B cell (primary cell): ENCODE results near the gene SYTL2. TPM values are rescaled to one million over a fixed set of nuclear protein-coding genes. Genes with fewer than 3 reads are reported as not detected.

ENCODE experiments used
- ATAC-seq: fragments of 200-7000 bp; cut with Tn5 transposase; one replicate; pipeline ENCODE4 v1.10.0; 2021; ENCODE audit warnings: low read depth, mild to moderate bottlenecking, moderate number of reproducible peaks, moderate library complexity
- CTCF ChIA-PET: fragments of 350-600 bp; sonication (Branson Sonifier 250); formaldehyde crosslinking; loops from one replicate; lab custom pipeline; 2021; ENCODE audit warnings: antibody characterized with exemption, inconsistent platforms; lab: Charles Lee
- POLR2A ChIA-PET: fragments of 350-600 bp; sonication (Branson Sonifier 250); formaldehyde crosslinking; loops from one replicate; lab custom pipeline; 2021; ENCODE audit warnings: antibody characterized with exemption; lab: Charles Lee
- DNase-seq: peaks from one replicate; pipeline ENCODE4 v3.0.0; 2013
- H2AFZ ChIP-seq: 2 replicates; pipeline ENCODE4 v1.6.1; 2012; ENCODE audit warnings: mild to moderate bottlenecking, low read depth, low read length; ENCODE audit not compliant: insufficient read depth, poor library complexity, severe bottlenecking
- H3K27ac ChIP-seq, 2 donors: 1 replicate in 1 of 2; 2 replicates in 1 of 2; pipeline ENCODE4 v1.5.1; 2012 to 2013; ENCODE audit warnings: low read length in 2 of 2, mild to moderate bottlenecking in 2 of 2, moderate library complexity in 1 of 2
- H3K27me3 ChIP-seq, 4 experiments: fragments of 200-600 bp in 1 of 4; sonication (generic) in 1 of 4; replicated peaks in 1 of 4; 1 replicate in 2 of 4; 2 replicates in 2 of 4; pipeline versions ENCODE4 v1.6.1 to v1.7.0; 2013 to 2016; ENCODE audit warnings: low read length in 3 of 4, mild to moderate bottlenecking in 2 of 4, mixed read lengths in 1 of 4, moderate library complexity in 1 of 4; ENCODE audit not compliant: insufficient read depth in 4 of 4, control insufficient read depth in 3 of 4; ENCODE audit errors: control extremely low read depth in 1 of 4
- H3K36me3 ChIP-seq, 2 experiments: replicated peaks in 1 of 2; 1 replicate in 1 of 2; 2 replicates in 1 of 2; pipeline versions ENCODE4 v1.6.1 to v1.7.1; 2013; ENCODE audit warnings: low read length in 1 of 2; ENCODE audit not compliant: insufficient read depth in 2 of 2, control insufficient read depth in 1 of 2; ENCODE audit errors: control extremely low read depth in 1 of 2, extremely low read depth in 1 of 2
- H3K4me1 ChIP-seq, 2 donors: fragments of 200-600 bp in 1 of 2; sonication (generic) in 1 of 2; 1 replicate in 1 of 2; 2 replicates in 1 of 2; pipeline versions ENCODE4 v1.5.1 to v1.6.1; 2013 to 2017; ENCODE audit warnings: low read length in 2 of 2; ENCODE audit not compliant: control insufficient read depth in 2 of 2, insufficient read depth in 2 of 2
- H3K4me2 ChIP-seq: replicated peaks from 2 replicates; pipeline ENCODE3; 2012; ENCODE audit warnings: mild to moderate bottlenecking, low read depth, low read length; ENCODE audit not compliant: poor library complexity, severe bottlenecking
- H3K4me3 ChIP-seq, 5 experiments: fragments of 200-600 bp in 1 of 5; sonication (generic) in 1 of 5; 1 replicate in 3 of 5; 2 replicates in 2 of 5; pipeline versions ENCODE4 v1.5.1 to v1.7.0; 2011 to 2016; ENCODE audit warnings: low read length in 4 of 5, mild to moderate bottlenecking in 4 of 5, low read depth in 2 of 5, control low read depth in 1 of 5, moderate library complexity in 1 of 5; ENCODE audit not compliant: insufficient read depth in 1 of 5; ENCODE audit errors: control extremely low read depth in 1 of 5, extremely low read depth in 1 of 5
- H3K79me2 ChIP-seq: fragments of 200-600 bp; sonication (generic); one replicate; pipeline ENCODE4 v1.6.0; 2016; ENCODE audit warnings: low read length; ENCODE audit not compliant: control insufficient read depth, insufficient read depth
- H3K9ac ChIP-seq: fragments of 200-600 bp; sonication (generic); 2 replicates; pipeline ENCODE4 v1.6.1; 2017; ENCODE audit warnings: mild to moderate bottlenecking, low read length, moderate library complexity
- H3K9me3 ChIP-seq, 3 donors: one replicate each; pipeline versions ENCODE4 v1.6.1 to v1.7.1; 2013; ENCODE audit warnings: low read length in 2 of 3; ENCODE audit not compliant: control insufficient read depth in 2 of 3, insufficient read depth in 1 of 3; ENCODE audit errors: control extremely low read depth in 1 of 3
- H4K20me1 ChIP-seq: 2 replicates; pipeline ENCODE4 v1.6.0; 2012; ENCODE audit warnings: mild to moderate bottlenecking, low read length; ENCODE audit not compliant: insufficient read depth, control insufficient read depth, poor library complexity, severe bottlenecking
- H3K27ac Mint-ChIP-seq: one replicate; pipeline ENCODE4 v1.8.0; 2021; ENCODE audit warnings: mixed read lengths
- H3K27me3 Mint-ChIP-seq: one replicate; pipeline ENCODE4 v1.8.0; 2021; ENCODE audit warnings: mixed read lengths
- H3K4me1 Mint-ChIP-seq: one replicate; pipeline ENCODE4 v1.8.0; 2021; ENCODE audit warnings: mixed read lengths
- H3K4me3 Mint-ChIP-seq: one replicate; pipeline ENCODE4 v1.8.0; 2021; ENCODE audit warnings: mixed read lengths
- H3K9me3 Mint-ChIP-seq: one replicate; pipeline ENCODE4 v1.8.0; 2022; ENCODE audit warnings: mixed read lengths; ENCODE audit not compliant: insufficient read depth
- EZH2 ChIP-seq: IDR thresholded peaks from 2 replicates; pipeline ENCODE4 v1.6.1; 2012; ENCODE audit warnings: borderline replicate concordance, low read depth, mild to moderate bottlenecking, moderate library complexity, low read length; ENCODE audit not compliant: insufficient read depth, poor library complexity, severe bottlenecking
- WGBS: methylation state at CpG from one replicate; pipeline ENCODE4 v1.1.5; 2013; ENCODE audit warnings: missing lambda C conversion rate; ENCODE audit not compliant: insufficient coverage; 5-methylcytosine and 5-hydroxymethylcytosine counted together
- intact Hi-C: fragments of 100-400 bp; cut with micrococcal nuclease; formaldehyde crosslinking; loops from one replicate; pipeline ENCODE4 v1.10.0; 2022
- polyA plus RNA-seq: library from polyadenylated mRNA; depleted of rRNA; stranded (reverse); fragments of >200 nt; gene quantifications from 2 replicates; pipeline ENCODE4 v1.2.3, GENCODE V29; 2012
- total RNA-seq, 2 donors: library from RNA; stranded (reverse); fragments of 120-200 nt in 1 of 2; gene quantifications; 1 replicate in 1 of 2; 2 replicates in 1 of 2; pipeline versions ENCODE4 v1.2.3 to v1.2.4, GENCODE V29; 2013 to 2022
- TF ChIP-seq, protein P1 (sequence below): fragments of 200-600 bp; IDR thresholded peaks from one replicate; pipeline ENCODE4 v1.8.0; 2022; ENCODE audit warnings: antibody characterized with exemption, mild to moderate bottlenecking

The SYTL2 gene
- total and polyA plus RNA-seq, 2 donors (not counting 1 experiment from before 2014, with no cell fraction given), result 0.86 to 2.9 TPM

GRCh38 chr11:85828640-85828978, 17.7 kb upstream of the SYTL2 start:
- Mint-ChIP-seq H3K4me1 (no peaks in the 10 kb centered on the region), H3K9me3 (no peaks in the 10 kb centered on the region), H3K27me3 (no peaks in the 10 kb centered on the region), H3K4me3 (no peak overlapping the region), H3K27ac (no peak overlapping the region)
- Histone ChIP-seq H3K9ac (no peak overlapping the region), H4K20me1 (no peaks in the 10 kb centered on the region), H3K27me3 (no peaks in the 10 kb centered on the region), H3K4me3 (no peak overlapping the region), H3K9me3 (no peaks in the 10 kb centered on the region), H3K4me1 (no peaks in the 10 kb centered on the region), H2AFZ (no peak overlapping the region), H3K4me2 (no peak overlapping the region), H3K36me3 (no peaks in the 10 kb centered on the region), H3K79me2 (no peaks in the 10 kb centered on the region), H3K27ac (no peak overlapping the region)
- TF ChIP-seq, protein P1, sequence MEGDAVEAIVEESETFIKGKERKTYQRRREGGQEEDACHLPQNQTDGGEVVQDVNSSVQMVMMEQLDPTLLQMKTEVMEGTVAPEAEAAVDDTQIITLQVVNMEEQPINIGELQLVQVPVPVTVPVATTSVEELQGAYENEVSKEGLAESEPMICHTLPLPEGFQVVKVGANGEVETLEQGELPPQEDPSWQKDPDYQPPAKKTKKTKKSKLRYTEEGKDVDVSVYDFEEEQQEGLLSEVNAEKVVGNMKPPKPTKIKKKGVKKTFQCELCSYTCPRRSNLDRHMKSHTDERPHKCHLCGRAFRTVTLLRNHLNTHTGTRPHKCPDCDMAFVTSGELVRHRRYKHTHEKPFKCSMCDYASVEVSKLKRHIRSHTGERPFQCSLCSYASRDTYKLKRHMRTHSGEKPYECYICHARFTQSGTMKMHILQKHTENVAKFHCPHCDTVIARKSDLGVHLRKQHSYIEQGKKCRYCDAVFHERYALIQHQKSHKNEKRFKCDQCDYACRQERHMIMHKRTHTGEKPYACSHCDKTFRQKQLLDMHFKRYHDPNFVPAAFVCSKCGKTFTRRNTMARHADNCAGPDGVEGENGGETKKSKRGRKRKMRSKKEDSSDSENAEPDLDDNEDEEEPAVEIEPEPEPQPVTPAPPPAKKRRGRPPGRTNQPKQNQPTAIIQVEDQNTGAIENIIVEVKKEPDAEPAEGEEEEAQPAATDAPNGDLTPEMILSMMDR, result no peak
- TF ChIP-seq EZH2, result no peak
- WGBS, result 90% methylated on average over 1 of the region's 1 CpG
- no peak for DNase-seq
- ChIA-PET CTCF (no interaction called here), POLR2A (no interaction called here)
- intact Hi-C loops, result no loop called here
- ATAC-seq, result no peak

GRCh38 chr11:85827748-85828639, 17.1 kb upstream of the SYTL2 start:
- Histone ChIP-seq H4K20me1 (no peaks in the 10 kb centered on the region), H3K79me2 (no peaks in the 10 kb centered on the region), H3K9ac (no peak overlapping the region), H2AFZ (no peak overlapping the region), H3K9me3 (no peaks in the 10 kb centered on the region), H3K27me3 (no peaks in the 10 kb centered on the region), H3K4me3 (no peak overlapping the region), H3K4me1 (no peaks in the 10 kb centered on the region), H3K36me3 (no peaks in the 10 kb centered on the region), H3K27ac (no peak overlapping the region), H3K4me2 (no peak overlapping the region)
- H3K4me3 Mint-ChIP-seq, result no peak overlapping the region
- H3K9me3 Mint-ChIP-seq, result no peaks in the 10 kb centered on the region
- CTCF ChIA-PET, result no interaction called here
- intact Hi-C loops, result no loop called here
- no peak overlapping the region for H3K27ac Mint-ChIP-seq
- no peaks in the 10 kb centered on the region for H3K4me1 Mint-ChIP-seq
- DNase-seq (no peak), ATAC-seq (no peak)
- H3K27me3 Mint-ChIP-seq, result no peaks in the 10 kb centered on the region
- no CpG with 5 or more reads among the region's 2 CpGs for WGBS
- TF ChIP-seq, protein P1, result no peak
- TF ChIP-seq EZH2, result no peak
- POLR2A ChIA-PET, result no interaction called here
